GM18867 (cell line): Measurements from ENCODE around the gene NEK1.

Experiments
- ATAC-seq: cut with Tn5 transposase; IDR thresholded peaks from one replicate; pipeline ENCODE4 v1.9.1; 2021; ENCODE audit warnings: mild to moderate bottlenecking, moderate library complexity; ENCODE audit not compliant: unreplicated experiment

NEK1 gene

GRCh38 chr4:169376421-169376820, 236.0 kb downstream of the NEK1 start:
- ATAC-seq, result no peak

GRCh38 chr4:169372791-169373190, 239.6 kb downstream of the NEK1 start:
- no peak for ATAC-seq

- ATAC-seq, result no peak
Observed at GRCh38 chr4:169369634-169370033, 242.7 kb downstream of the NEK1 start.

GRCh38 chr4:169367826-169368225, 244.6 kb downstream of the NEK1 start:
- no peak for ATAC-seq

GRCh38 chr4:169366821-169367220, 245.6 kb downstream of the NEK1 start:
- ATAC-seq, result no peak

- ATAC-seq, result no peak
Observed at GRCh38 chr4:169362607-169363006, 249.8 kb downstream of the NEK1 start.

- ATAC-seq, result no peak
Observed at GRCh38 chr4:169361756-169362155, 250.6 kb downstream of the NEK1 start.

GRCh38 chr4:169359961-169360360, 252.4 kb downstream of the NEK1 start:
- ATAC-seq, result no peak

GRCh38 chr4:169352360-169352759, 260.0 kb downstream of the NEK1 start:
- ATAC-seq, result no peak

GRCh38 chr4:169351872-169352271, 260.5 kb downstream of the NEK1 start:
- ATAC-seq, result peak; percentile 57

GRCh38 chr4:169348541-169348940, 263.8 kb downstream of the NEK1 start:
- no peak for ATAC-seq

- ATAC-seq, result no peak
Observed at GRCh38 chr4:169346840-169347239, 265.5 kb downstream of the NEK1 start.

- ATAC-seq, result no peak
Observed at GRCh38 chr4:169345316-169345721, 267.1 kb downstream of the NEK1 start.
